Measurements from ENCODE around the gene KICS2.

The KICS2 gene

DNA sequence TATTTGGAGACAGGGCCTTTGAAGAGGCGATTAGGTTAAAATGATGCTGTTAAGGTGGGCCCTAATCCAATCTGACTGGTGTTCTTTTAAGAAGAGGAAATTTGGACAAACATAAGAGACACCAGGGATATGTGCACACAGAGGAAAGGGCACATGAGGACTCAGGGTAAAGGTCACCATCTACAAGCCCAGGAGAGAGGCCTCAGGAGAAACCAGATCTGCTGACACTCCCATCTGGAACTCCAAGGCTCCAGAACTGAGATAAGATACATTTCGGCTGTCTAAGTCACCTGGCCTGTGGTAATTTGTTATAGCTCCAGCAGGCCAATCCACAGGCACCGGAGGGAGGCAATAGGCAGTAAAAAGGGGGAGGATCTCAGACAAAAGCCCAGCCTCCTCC lies 48.6 kb downstream of the KICS2 start:
- DNase-seq (ENCODE audit: low read depth): peak; percentile 31
